ENCODE results near the gene RNF111. TPM values are rescaled to one million over a fixed set of nuclear protein-coding genes. Genes with fewer than 3 reads are reported as not detected.

RNF111 gene
- total and polyA plus RNA-seq, 2 donors from 2014 or later, result 8.7 to 33.0 TPM

- Histone ChIP-seq H3K4me1 (ENCODE audit: control insufficient read depth in 2 of 3, insufficient read depth in 2 of 3, low read depth in 1 of 3, low read length in 3 of 3) (no peaks in the 10 kb centered on the region), H3K9me3 (ENCODE audit: control insufficient read depth in 2 of 3, insufficient read depth in 1 of 3, low read length in 3 of 3) (no peaks in the 10 kb centered on the region), H3K9ac (ENCODE audit: low read length in 3 of 3) (no peak overlapping the region), H3K36me3 (ENCODE audit: control insufficient read depth in 2 of 3, insufficient read depth in 3 of 3, low read length in 3 of 3) (no peaks in the 10 kb centered on the region), H3K27me3 (ENCODE audit: control insufficient read depth, insufficient read depth, low read length) (no peaks in the 10 kb centered on the region), H3K27ac (ENCODE audit: low read depth in 2 of 2, low read length in 2 of 2) (no peak overlapping the region), H3K4me3 (ENCODE audit: low read length in 3 of 3) (no peak overlapping the region)
- no peak for TF ChIP-seq CTCF (IDR thresholded peaks at IDR 0.05; ENCODE audit: borderline replicate concordance, extremely low read depth, insufficient read depth)
- DNase-seq, result no peak
- no peak for FAIRE-seq
- intact Hi-C loops (cut with DNase I), result no loop called here
Observed at GRCh38 chr15:58967479-58967878, 20.0 kb upstream of the RNF111 start.

- no peaks in the 10 kb centered on the region for H3K27me3 ChIP-seq (ENCODE audit: control insufficient read depth, insufficient read depth, low read length)
- no peak for FAIRE-seq
- intact Hi-C loops (cut with DNase I), result no loop called here
Observed at GRCh38 chr15:58977887-58978286, 9.6 kb upstream of the RNF111 start.

DNA sequence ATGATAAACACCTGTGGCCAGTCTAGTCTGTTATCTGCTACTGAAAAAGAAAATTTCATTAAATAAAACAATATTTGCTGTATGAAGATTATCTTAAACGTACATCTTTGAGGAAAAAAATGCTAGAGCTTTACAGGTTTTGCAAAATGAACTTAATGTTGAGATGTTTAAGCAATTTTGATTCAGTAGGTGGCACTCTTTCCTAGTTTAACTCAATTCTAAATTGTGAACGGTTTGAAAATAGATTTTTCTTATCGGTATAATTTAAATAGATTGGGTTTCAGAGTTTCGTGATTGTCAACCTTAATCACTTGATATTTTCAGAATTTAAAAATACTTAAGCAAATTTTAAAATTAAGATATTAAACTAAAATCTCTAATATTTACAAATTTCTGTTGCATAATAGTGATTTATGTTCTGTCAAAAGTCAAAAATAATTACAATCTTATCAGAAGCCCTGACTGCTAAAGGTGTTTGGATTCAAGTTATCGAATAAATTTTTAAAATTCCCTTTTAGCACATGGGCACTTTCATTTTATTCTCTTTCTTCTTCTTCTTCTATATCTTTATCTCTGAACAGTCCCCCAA is 7.0 kb upstream of the RNF111 start:
- no peak overlapping the region for H3K4me3 ChIP-seq (ENCODE audit: low read length in 3 of 3)
- FAIRE-seq (peak; percentile 99), DNase-seq (peak in 2 of 5 donors; percentile 44 to 66)
- H3K4me1 ChIP-seq (ENCODE audit: control insufficient read depth in 2 of 3, insufficient read depth in 2 of 3, low read depth in 1 of 3, low read length in 3 of 3), result no peaks in the 10 kb centered on the region
- H3K9me3 ChIP-seq (ENCODE audit: control insufficient read depth in 2 of 3, insufficient read depth in 1 of 3, low read length in 3 of 3), result no peaks in the 10 kb centered on the region
- H3K27ac ChIP-seq (ENCODE audit: low read depth in 2 of 2, low read length in 2 of 2), result no peak overlapping the region
- intact Hi-C loops (cut with DNase I), result loop anchor here (5.0 kb wide), 1 partner anchor 512 kb away; no protein-coding TSS in a partner anchor
- no peaks in the 10 kb centered on the region for H3K36me3 ChIP-seq (ENCODE audit: control insufficient read depth in 2 of 3, insufficient read depth in 3 of 3, low read length in 3 of 3)
- no peaks in the 10 kb centered on the region for H3K27me3 ChIP-seq (ENCODE audit: control insufficient read depth, insufficient read depth, low read length)
- H3K9ac ChIP-seq (ENCODE audit: low read length in 3 of 3), result no peak overlapping the region
- TF ChIP-seq CTCF (IDR thresholded peaks at IDR 0.05; ENCODE audit: borderline replicate concordance, extremely low read depth, insufficient read depth), result peak; percentile 55

More at GRCh38 chr15:58977887-58978286, 9.6 kb upstream of the RNF111 start:
- DNase-seq, result no peak
- Histone ChIP-seq H3K36me3 (ENCODE audit: control insufficient read depth in 2 of 3, insufficient read depth in 3 of 3, low read length in 3 of 3) (no peaks in the 10 kb centered on the region), H3K9ac (ENCODE audit: low read length in 3 of 3) (no peak overlapping the region), H3K9me3 (ENCODE audit: control insufficient read depth in 2 of 3, insufficient read depth in 1 of 3, low read length in 3 of 3) (no peaks in the 10 kb centered on the region), H3K4me1 (ENCODE audit: control insufficient read depth in 2 of 3, insufficient read depth in 2 of 3, low read depth in 1 of 3, low read length in 3 of 3) (no peaks in the 10 kb centered on the region), H3K27ac (ENCODE audit: low read depth in 2 of 2, low read length in 2 of 2) (no peak overlapping the region), H3K4me3 (ENCODE audit: low read length in 3 of 3) (no peak overlapping the region)
- no peak for TF ChIP-seq CTCF (IDR thresholded peaks at IDR 0.05; ENCODE audit: borderline replicate concordance, extremely low read depth, insufficient read depth)
